Measurements from ENCODE around the gene HOXC5. TPM values are rescaled to one million over a fixed set of nuclear protein-coding genes. Genes with fewer than 3 reads are reported as not detected.

The HOXC5 gene
- total RNA-seq, 1 experiment from 2014 or later, result 1.1 TPM

GRCh38 chr12:54025499-54026405 is 7.1 kb upstream of the HOXC5 start:
- Histone ChIP-seq H3K9me2 (ENCODE audit: insufficient read depth) (no peaks in the 10 kb centered on the region), H2AFZ (ENCODE audit: low read depth, low read length, poor library complexity, severe bottlenecking) (no peak overlapping the region), H3K36me3 (ENCODE audit: control insufficient read depth in 1 of 2, insufficient read depth in 2 of 2, low read length in 2 of 2) (no peaks in the 10 kb centered on the region), H3K4me2 (ENCODE audit: low read length) (no peak overlapping the region), H3K4me3 (replicated peaks in 1 of 2; ENCODE audit: low read depth in 1 of 2, low read length in 2 of 2) (no peak overlapping the region), H3K9ac (ENCODE audit: low read length) (no peak overlapping the region), H4K20me1 (ENCODE audit: insufficient read depth) (no peaks in the 10 kb centered on the region), H3K79me2 (ENCODE audit: insufficient read depth, low read length) (no peaks in the 10 kb centered on the region), H3K27me3 (ENCODE audit: insufficient read depth, low read length) (no peaks in the 10 kb centered on the region), H3K9me3 (ENCODE audit: control insufficient read depth in 1 of 2, insufficient read depth in 1 of 2, low read depth in 1 of 2, low read length in 2 of 2) (no peaks in the 10 kb centered on the region), H3K4me1 (ENCODE audit: control insufficient read depth in 1 of 2, insufficient read depth in 2 of 2, low read length in 2 of 2) (peaks cover 7 to 13% of the 10 kb centered on the region in 2 experiments; a peak in 3 of 4 replicates), H3K27ac (ENCODE audit: low read depth, low read length) (no peak overlapping the region)
- ChIA-PET CTCF (interaction anchor here (0.6 to 1.0 kb wide), 2 partner anchors 180 to 194 kb away, joined by 3 read pairs; no protein-coding TSS in a partner anchor), POLR2A (interaction anchor here (0.6 kb wide), 1 partner anchor 8 kb away, joined by 3 read pairs; no protein-coding TSS in a partner anchor), RAD21 (ENCODE audit: low non-redundant PET in 1 of 2, low total read pairs in 2 of 2, uncharacterized antibody in 2 of 2, unreplicated experiment in 2 of 2) (no interaction called here)
- DNase-seq (ENCODE audit: low read depth, low spot score) (no peak), ATAC-seq (no peak)
- TF ChIP-seq EZH2 (IDR thresholded peaks at IDR 0.05) (no peak), CBX3 (IDR thresholded peaks at IDR 0.05; ENCODE audit: low read depth) (no peak), CTCF (IDR thresholded peaks at IDR 0.05 in 2 of 3, conservative IDR thresholded peaks at IDR 0.05 in 1 of 3; ENCODE audit: borderline replicate concordance in 1 of 3, insufficient read depth in 1 of 3, low read depth in 2 of 3, low read length in 2 of 3) (no peak), TCF7L2 (IDR thresholded peaks at IDR 0.05; ENCODE audit: borderline replicate concordance, extremely low read depth, insufficient read depth, insufficient read length) (no peak), JUND (IDR thresholded peaks at IDR 0.05) (no peak), EGR1 (IDR thresholded peaks at IDR 0.05; ENCODE audit: low read depth) (no peak), POLR2AphosphoS5 (IDR thresholded peaks at IDR 0.05; ENCODE audit: low read depth, low read length) (no peak), CEBPB (IDR thresholded peaks at IDR 0.05; ENCODE audit: low read depth) (no peak), SIN3A (IDR thresholded peaks at IDR 0.05; ENCODE audit: low read depth) (no peak), EZH2phosphoT487 (IDR thresholded peaks at IDR 0.05; ENCODE audit: borderline replicate concordance) (no peak)
- TF ChIP-seq, protein P1, sequence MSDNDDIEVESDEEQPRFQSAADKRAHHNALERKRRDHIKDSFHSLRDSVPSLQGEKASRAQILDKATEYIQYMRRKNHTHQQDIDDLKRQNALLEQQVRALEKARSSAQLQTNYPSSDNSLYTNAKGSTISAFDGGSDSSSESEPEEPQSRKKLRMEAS (IDR thresholded peaks at IDR 0.05), result no peak
- BruUV-seq (replicated peaks), result no TSS peak
- intact Hi-C loops (cut with micrococcal nuclease), result no loop called here

All from HCT116 (cell line).